ENCODE measurements around the gene GRID1. TPM values are rescaled to one million over a fixed set of nuclear protein-coding genes. Genes with fewer than 3 reads are reported as not detected.

The GRID1 gene
- total RNA-seq, 1 experiment from 2014 or later = 5.6 TPM

DNA sequence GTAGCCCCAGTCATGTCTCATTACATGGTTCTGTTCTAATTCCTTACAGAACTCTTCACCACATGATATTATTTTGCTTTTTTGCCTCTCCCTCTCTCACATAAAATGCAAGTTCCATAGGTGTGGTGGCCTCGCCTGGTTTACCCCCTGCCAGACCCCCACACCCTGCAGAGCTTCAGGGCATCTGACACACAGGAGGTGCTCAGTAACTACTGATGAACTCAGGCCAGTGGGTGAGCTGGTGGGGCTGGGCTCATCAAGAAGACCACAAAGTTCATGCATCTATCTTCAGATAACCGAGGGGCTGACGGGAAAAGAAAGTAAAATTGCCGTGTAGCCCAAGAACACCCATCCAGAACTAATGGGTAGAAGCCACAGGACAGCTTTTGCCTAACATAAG, 253.1 kb downstream of the GRID1 start:
- H3K9me2 ChIP-seq (ENCODE audit: insufficient read depth) = no peaks in the 10 kb centered on the region
- no peak for ATAC-seq
- no peaks in the 10 kb centered on the region for H4K20me1 ChIP-seq (ENCODE audit: insufficient read depth)
- intact Hi-C loops (cut with micrococcal nuclease) = no loop called here
- POLR2A ChIA-PET = no interaction called here
- H3K27ac ChIP-seq (ENCODE audit: low read depth, low read length) = no peak overlapping the region
- H3K9me3 ChIP-seq (ENCODE audit: control insufficient read depth in 1 of 2, insufficient read depth in 1 of 2, low read depth in 1 of 2, low read length in 2 of 2) = no peaks in the 10 kb centered on the region
- no TSS peak for BruUV-seq (replicated peaks)
- H3K4me1 ChIP-seq (ENCODE audit: control insufficient read depth in 1 of 2, insufficient read depth in 2 of 2, low read length in 2 of 2) = no peaks in the 10 kb centered on the region
- RAD21 ChIA-PET (ENCODE audit: low non-redundant PET in 1 of 2, low total read pairs in 2 of 2, uncharacterized antibody in 2 of 2, unreplicated experiment in 2 of 2) = no interaction called here
- H3K27me3 ChIP-seq (ENCODE audit: insufficient read depth, low read length) = no peaks in the 10 kb centered on the region
- no peak for DNase-seq (ENCODE audit: low read depth, low spot score)
- CTCF ChIA-PET = no interaction called here
- no peak overlapping the region for H3K4me3 ChIP-seq (replicated peaks in 1 of 2; ENCODE audit: low read depth in 1 of 2, low read length in 2 of 2)
- H2AFZ ChIP-seq (ENCODE audit: low read depth, low read length, poor library complexity, severe bottlenecking) = no peak overlapping the region
- H3K79me2 ChIP-seq (ENCODE audit: insufficient read depth, low read length) = no peaks in the 10 kb centered on the region
- no peak for TF ChIP-seq EZH2phosphoT487 (IDR thresholded peaks at IDR 0.05; ENCODE audit: borderline replicate concordance)
- no peak overlapping the region for H3K4me2 ChIP-seq (ENCODE audit: low read length)
- no peaks in the 10 kb centered on the region for H3K36me3 ChIP-seq (ENCODE audit: control insufficient read depth in 1 of 2, insufficient read depth in 2 of 2, low read length in 2 of 2)
- H3K9ac ChIP-seq (ENCODE audit: low read length) = no peak overlapping the region

DNA sequence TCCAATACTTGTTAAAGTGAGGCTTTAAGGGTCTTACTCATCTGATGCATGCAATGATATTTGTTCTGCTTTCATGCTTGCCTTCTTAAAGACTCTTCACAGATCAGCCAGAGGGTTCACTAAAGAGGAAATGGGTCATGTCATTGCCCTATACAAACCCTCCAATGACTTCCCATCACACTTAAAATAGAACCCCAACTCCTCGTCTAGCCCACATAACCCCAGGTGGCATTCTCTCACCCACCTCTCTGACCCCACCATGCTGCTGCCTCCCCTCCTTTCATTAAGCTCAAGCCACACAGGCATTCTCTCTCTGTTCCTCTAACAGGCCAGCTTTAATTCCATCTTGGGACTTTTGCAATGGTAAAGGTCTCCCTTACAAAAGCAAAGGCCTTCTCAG, 253.6 kb downstream of the GRID1 start:
- Histone ChIP-seq H3K9ac (ENCODE audit: low read length) (no peak overlapping the region), H3K4me1 (ENCODE audit: control insufficient read depth in 1 of 2, insufficient read depth in 2 of 2, low read length in 2 of 2) (no peaks in the 10 kb centered on the region), H3K36me3 (ENCODE audit: control insufficient read depth in 1 of 2, insufficient read depth in 2 of 2, low read length in 2 of 2) (no peaks in the 10 kb centered on the region), H3K27ac (ENCODE audit: low read depth, low read length) (no peak overlapping the region), H3K79me2 (ENCODE audit: insufficient read depth, low read length) (no peaks in the 10 kb centered on the region), H3K9me2 (ENCODE audit: insufficient read depth) (no peaks in the 10 kb centered on the region), H4K20me1 (ENCODE audit: insufficient read depth) (no peaks in the 10 kb centered on the region), H3K27me3 (ENCODE audit: insufficient read depth, low read length) (no peaks in the 10 kb centered on the region), H2AFZ (ENCODE audit: low read depth, low read length, poor library complexity, severe bottlenecking) (no peak overlapping the region), H3K9me3 (ENCODE audit: control insufficient read depth in 1 of 2, insufficient read depth in 1 of 2, low read depth in 1 of 2, low read length in 2 of 2) (no peaks in the 10 kb centered on the region), H3K4me2 (ENCODE audit: low read length) (no peak overlapping the region), H3K4me3 (replicated peaks in 1 of 2; ENCODE audit: low read depth in 1 of 2, low read length in 2 of 2) (no peak overlapping the region)
- no peak for ATAC-seq
- CTCF ChIA-PET = no interaction called here
- TF ChIP-seq JUND (IDR thresholded peaks at IDR 0.05) (no peak), FOSL1 (IDR thresholded peaks at IDR 0.05; ENCODE audit: low read depth) (no peak), ELF1 (IDR thresholded peaks at IDR 0.05; ENCODE audit: borderline replicate concordance, low read depth) (no peak), ZFX (IDR thresholded peaks at IDR 0.05) (no peak), ZNF274 (IDR thresholded peaks at IDR 0.05; ENCODE audit: low read depth, low read length) (no peak), POLR2A (IDR thresholded peaks at IDR 0.05; ENCODE audit: borderline replicate concordance, extremely low read depth, insufficient read depth, insufficient read length) (no peak), ZBTB33 (IDR thresholded peaks at IDR 0.05; ENCODE audit: extremely low read depth, insufficient replicate concordance, low read length) (no peak), SRF (IDR thresholded peaks at IDR 0.05; ENCODE audit: low read depth) (no peak), YY1 (IDR thresholded peaks at IDR 0.05; ENCODE audit: extremely low read depth, insufficient replicate concordance, low read depth, low read length) (no peak), EZH2phosphoT487 (IDR thresholded peaks at IDR 0.05; ENCODE audit: borderline replicate concordance) (no peak), RAD21 (IDR thresholded peaks at IDR 0.05; ENCODE audit: low read depth) (no peak), TCF7L2 (IDR thresholded peaks at IDR 0.05; ENCODE audit: borderline replicate concordance, extremely low read depth, insufficient read depth, insufficient read length) (no peak), EGR1 (IDR thresholded peaks at IDR 0.05; ENCODE audit: low read depth) (no peak), SP1 (IDR thresholded peaks at IDR 0.05; ENCODE audit: low read depth) (no peak), EZH2 (IDR thresholded peaks at IDR 0.05) (no peak), CEBPB (IDR thresholded peaks at IDR 0.05; ENCODE audit: low read depth) (no peak)
- TF ChIP-seq, protein P1, sequence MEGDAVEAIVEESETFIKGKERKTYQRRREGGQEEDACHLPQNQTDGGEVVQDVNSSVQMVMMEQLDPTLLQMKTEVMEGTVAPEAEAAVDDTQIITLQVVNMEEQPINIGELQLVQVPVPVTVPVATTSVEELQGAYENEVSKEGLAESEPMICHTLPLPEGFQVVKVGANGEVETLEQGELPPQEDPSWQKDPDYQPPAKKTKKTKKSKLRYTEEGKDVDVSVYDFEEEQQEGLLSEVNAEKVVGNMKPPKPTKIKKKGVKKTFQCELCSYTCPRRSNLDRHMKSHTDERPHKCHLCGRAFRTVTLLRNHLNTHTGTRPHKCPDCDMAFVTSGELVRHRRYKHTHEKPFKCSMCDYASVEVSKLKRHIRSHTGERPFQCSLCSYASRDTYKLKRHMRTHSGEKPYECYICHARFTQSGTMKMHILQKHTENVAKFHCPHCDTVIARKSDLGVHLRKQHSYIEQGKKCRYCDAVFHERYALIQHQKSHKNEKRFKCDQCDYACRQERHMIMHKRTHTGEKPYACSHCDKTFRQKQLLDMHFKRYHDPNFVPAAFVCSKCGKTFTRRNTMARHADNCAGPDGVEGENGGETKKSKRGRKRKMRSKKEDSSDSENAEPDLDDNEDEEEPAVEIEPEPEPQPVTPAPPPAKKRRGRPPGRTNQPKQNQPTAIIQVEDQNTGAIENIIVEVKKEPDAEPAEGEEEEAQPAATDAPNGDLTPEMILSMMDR (IDR thresholded peaks at IDR 0.05 in 2 of 3, conservative IDR thresholded peaks at IDR 0.05 in 1 of 3; ENCODE audit: borderline replicate concordance in 1 of 3, insufficient read depth in 1 of 3, low read depth in 2 of 3, low read length in 2 of 3) = no peak
- TF ChIP-seq, protein P2, sequence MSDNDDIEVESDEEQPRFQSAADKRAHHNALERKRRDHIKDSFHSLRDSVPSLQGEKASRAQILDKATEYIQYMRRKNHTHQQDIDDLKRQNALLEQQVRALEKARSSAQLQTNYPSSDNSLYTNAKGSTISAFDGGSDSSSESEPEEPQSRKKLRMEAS (IDR thresholded peaks at IDR 0.05) = no peak
- TF ChIP-seq, protein P3, sequence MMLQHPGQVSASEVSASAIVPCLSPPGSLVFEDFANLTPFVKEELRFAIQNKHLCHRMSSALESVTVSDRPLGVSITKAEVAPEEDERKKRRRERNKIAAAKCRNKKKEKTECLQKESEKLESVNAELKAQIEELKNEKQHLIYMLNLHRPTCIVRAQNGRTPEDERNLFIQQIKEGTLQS (IDR thresholded peaks at IDR 0.05) = no peak
- DNase-seq (ENCODE audit: low read depth, low spot score) = no peak
- RAD21 ChIA-PET (ENCODE audit: low non-redundant PET in 1 of 2, low total read pairs in 2 of 2, uncharacterized antibody in 2 of 2, unreplicated experiment in 2 of 2) = no interaction called here
- intact Hi-C loops (cut with micrococcal nuclease) = no loop called here
- POLR2A ChIA-PET = no interaction called here
- no TSS peak for BruUV-seq (replicated peaks)

All from HCT116 (cell line).